Spleen (tissue), 7 donors: ENCODE measurements around the gene TMEM144.

Experiments
- POLR2A ChIP-seq, 3 donors: fragments of 450-650 bp; IDR thresholded peaks; one replicate each; pipeline ENCODE4 v1.5.1; 2017; ENCODE audit warnings: antibody characterized with exemption in 3 of 3, mild to moderate bottlenecking in 1 of 3
- POLR2AphosphoS5 ChIP-seq, 3 donors: sonication (generic); formaldehyde crosslinking; IDR thresholded peaks; one replicate each; pipeline ENCODE4 v1.5.1; 2017; ENCODE audit warnings: antibody characterized with exemption in 3 of 3
- TF ChIP-seq, protein P1 (sequence below), 11 experiments: fragments of 200-600 bp in 7 of 11; fragments of 450-650 bp in 4 of 11; sonication (generic) in 4 of 11; IDR thresholded peaks in 8 of 11; conservative IDR thresholded peaks in 3 of 11; 1 replicate in 7 of 11; 2 replicates in 4 of 11; pipeline versions ENCODE4 v1.4.0 to v1.8.0; 2016 to 2021; ENCODE audit warnings: antibody characterized with exemption in 11 of 11, inconsistent platforms in 4 of 11, mild to moderate bottlenecking in 1 of 11
- donor health status: DM: no; HTN: no; CAD: no; lungs with moderate emphysema.
- donor health status: DM: no; HTN: no; CAD: no.
- donor health status: DM: no; HTN: no; CAD: no.

DNA sequence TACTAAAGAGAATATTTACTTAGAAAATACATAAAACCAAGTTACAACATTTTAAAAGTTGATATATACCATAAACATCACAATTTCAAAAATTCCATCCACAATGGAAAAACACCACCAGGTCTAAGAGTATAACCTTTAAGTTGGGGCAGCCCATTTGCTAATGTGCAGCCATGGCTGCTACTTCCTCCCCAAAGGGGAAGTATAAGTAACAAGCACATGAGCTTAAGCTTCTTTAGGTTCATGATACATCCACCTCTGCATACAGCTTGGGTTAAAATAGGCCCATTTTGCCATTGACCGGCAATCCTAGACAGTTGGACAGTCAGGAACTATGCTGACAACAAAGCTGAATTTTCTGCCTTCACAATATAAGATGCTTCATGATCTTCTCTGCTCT is 20.9 kb upstream of the TMEM144 start:
- TF ChIP-seq, protein P1, sequence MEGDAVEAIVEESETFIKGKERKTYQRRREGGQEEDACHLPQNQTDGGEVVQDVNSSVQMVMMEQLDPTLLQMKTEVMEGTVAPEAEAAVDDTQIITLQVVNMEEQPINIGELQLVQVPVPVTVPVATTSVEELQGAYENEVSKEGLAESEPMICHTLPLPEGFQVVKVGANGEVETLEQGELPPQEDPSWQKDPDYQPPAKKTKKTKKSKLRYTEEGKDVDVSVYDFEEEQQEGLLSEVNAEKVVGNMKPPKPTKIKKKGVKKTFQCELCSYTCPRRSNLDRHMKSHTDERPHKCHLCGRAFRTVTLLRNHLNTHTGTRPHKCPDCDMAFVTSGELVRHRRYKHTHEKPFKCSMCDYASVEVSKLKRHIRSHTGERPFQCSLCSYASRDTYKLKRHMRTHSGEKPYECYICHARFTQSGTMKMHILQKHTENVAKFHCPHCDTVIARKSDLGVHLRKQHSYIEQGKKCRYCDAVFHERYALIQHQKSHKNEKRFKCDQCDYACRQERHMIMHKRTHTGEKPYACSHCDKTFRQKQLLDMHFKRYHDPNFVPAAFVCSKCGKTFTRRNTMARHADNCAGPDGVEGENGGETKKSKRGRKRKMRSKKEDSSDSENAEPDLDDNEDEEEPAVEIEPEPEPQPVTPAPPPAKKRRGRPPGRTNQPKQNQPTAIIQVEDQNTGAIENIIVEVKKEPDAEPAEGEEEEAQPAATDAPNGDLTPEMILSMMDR (IDR thresholded peaks at IDR 0.05 in 8 of 11, conservative IDR thresholded peaks at IDR 0.05 in 3 of 11): no peak
- TF ChIP-seq POLR2AphosphoS5 (IDR thresholded peaks at IDR 0.05) (no peak), POLR2A (IDR thresholded peaks at IDR 0.05) (no peak)
